Parathyroid adenoma (tissue), 2 donors: ENCODE data around the gene GLYR1.

Experiments
- H2AFZ ChIP-seq: fragments of 300-600 bp; sonication (generic); one replicate; pipeline ENCODE4 v1.7.0; 2017; ENCODE audit warnings: antibody characterized with exemption, mild to moderate bottlenecking
- H3K27ac ChIP-seq: fragments of 300-600 bp; sonication (generic); one replicate; pipeline ENCODE4 v1.7.0; 2017
- H3K27me3 ChIP-seq: fragments of 300-600 bp; sonication (generic); one replicate; pipeline ENCODE4 v1.7.0; 2017; ENCODE audit warnings: low read length; ENCODE audit not compliant: control insufficient read depth, insufficient read depth
- H3K36me3 ChIP-seq: fragments of 300-600 bp; sonication (generic); one replicate; pipeline ENCODE4 v1.7.0; 2017; ENCODE audit warnings: low read length; ENCODE audit not compliant: control insufficient read depth, insufficient read depth
- H3K4me1 ChIP-seq: fragments of 300-600 bp; sonication (generic); one replicate; pipeline ENCODE4 v1.7.0; 2017; ENCODE audit warnings: control low read depth
- H3K4me2 ChIP-seq: fragments of 300-600 bp; sonication (generic); one replicate; pipeline ENCODE4 v1.7.0; 2017; ENCODE audit warnings: low read length
- H3K4me3 ChIP-seq: fragments of 300-600 bp; sonication (generic); one replicate; pipeline ENCODE4 v1.7.0; 2017; ENCODE audit warnings: low read depth, low read length
- H3K79me2 ChIP-seq: fragments of 300-600 bp; sonication (generic); one replicate; pipeline ENCODE4 v1.7.0; 2017; ENCODE audit warnings: control low read depth
- H3K9ac ChIP-seq: fragments of 300-600 bp; sonication (generic); one replicate; pipeline ENCODE4 v1.7.0; 2017; ENCODE audit warnings: mild to moderate bottlenecking
- H3K9me3 ChIP-seq: fragments of 300-600 bp; sonication (generic); one replicate; pipeline ENCODE4 v1.7.0; 2017; ENCODE audit warnings: low read length; ENCODE audit not compliant: control insufficient read depth
- CTCF ChIP-seq: fragments of 300-600 bp; sonication (generic); IDR thresholded peaks from one replicate; pipeline ENCODE4 v1.7.0; 2017; ENCODE audit warnings: antibody characterized with exemption, mild to moderate bottlenecking
- donor health status: primary hyperparathyroidism.

GLYR1 gene

GRCh38 chr16:4783251-4783950, 63.7 kb downstream of the GLYR1 start:
- no peak overlapping the region for H3K9ac ChIP-seq
- no peaks in the 10 kb centered on the region for H3K36me3 ChIP-seq
- no peak overlapping the region for H3K27ac ChIP-seq
- H3K4me1 ChIP-seq = no peaks in the 10 kb centered on the region
- H3K4me3 ChIP-seq = no peak overlapping the region
- no peak overlapping the region for H2AFZ ChIP-seq
- TF ChIP-seq CTCF = no peak
- no peaks in the 10 kb centered on the region for H3K79me2 ChIP-seq
- H3K4me2 ChIP-seq = no peak overlapping the region
- no peaks in the 10 kb centered on the region for H3K27me3 ChIP-seq
- no peaks in the 10 kb centered on the region for H3K9me3 ChIP-seq

DNA sequence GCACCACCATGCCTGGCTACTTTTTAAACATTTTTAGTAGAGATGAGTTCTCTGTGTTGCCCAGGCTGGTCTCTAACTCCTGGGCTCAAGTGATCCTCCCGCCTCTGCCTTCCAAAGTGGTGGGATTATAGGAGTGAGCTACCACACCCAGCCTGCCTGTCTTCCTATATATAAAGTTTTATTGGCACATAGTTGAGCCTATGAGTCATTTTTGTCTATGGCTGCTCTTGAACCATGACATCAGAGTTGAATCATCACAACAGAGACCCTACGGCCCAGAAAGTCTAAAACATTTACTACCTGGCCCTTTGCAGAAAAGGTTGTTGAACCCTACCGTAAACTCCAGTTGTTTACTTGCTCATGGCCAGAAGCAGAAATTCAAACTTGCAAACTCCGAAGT, 66.9 kb downstream of the GLYR1 start:
- H3K4me1 ChIP-seq = no peaks in the 10 kb centered on the region

DNA sequence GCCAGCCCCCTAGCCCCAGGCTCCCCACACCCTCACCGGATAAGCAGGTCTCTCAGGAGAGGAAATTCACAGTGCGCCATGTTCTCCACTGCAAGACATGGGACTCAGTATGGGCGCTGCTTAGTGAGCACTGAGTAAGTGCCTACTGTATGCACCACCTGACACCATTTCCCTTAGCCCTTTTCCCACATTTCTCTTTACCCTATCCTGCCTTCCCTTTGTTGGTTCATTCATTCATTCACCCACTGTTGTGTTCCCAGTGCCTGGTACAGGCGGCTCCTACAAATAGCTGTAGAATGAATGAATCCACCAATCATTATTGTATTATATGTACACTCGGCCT, 69.1 kb downstream of the GLYR1 start:
- Histone ChIP-seq H3K27ac (no peak overlapping the region), H3K27me3 (no peaks in the 10 kb centered on the region), H3K4me2 (no peak overlapping the region), H3K9me3 (no peaks in the 10 kb centered on the region), H3K9ac (no peak overlapping the region), H3K36me3 (no peaks in the 10 kb centered on the region), H3K4me1 (no peaks in the 10 kb centered on the region), H2AFZ (no peak overlapping the region), H3K79me2 (no peaks in the 10 kb centered on the region), H3K4me3 (no peak overlapping the region)
- no peak for TF ChIP-seq CTCF

More for the DNA sequence above, 66.9 kb downstream of the GLYR1 start:
- Histone ChIP-seq H3K36me3 (no peaks in the 10 kb centered on the region), H3K4me3 (no peak overlapping the region), H3K79me2 (no peaks in the 10 kb centered on the region), H2AFZ (no peak overlapping the region), H3K9me3 (no peaks in the 10 kb centered on the region), H3K27ac (no peak overlapping the region), H3K9ac (no peak overlapping the region), H3K27me3 (no peaks in the 10 kb centered on the region), H3K4me2 (no peak overlapping the region)
- TF ChIP-seq CTCF = no peak

DNA sequence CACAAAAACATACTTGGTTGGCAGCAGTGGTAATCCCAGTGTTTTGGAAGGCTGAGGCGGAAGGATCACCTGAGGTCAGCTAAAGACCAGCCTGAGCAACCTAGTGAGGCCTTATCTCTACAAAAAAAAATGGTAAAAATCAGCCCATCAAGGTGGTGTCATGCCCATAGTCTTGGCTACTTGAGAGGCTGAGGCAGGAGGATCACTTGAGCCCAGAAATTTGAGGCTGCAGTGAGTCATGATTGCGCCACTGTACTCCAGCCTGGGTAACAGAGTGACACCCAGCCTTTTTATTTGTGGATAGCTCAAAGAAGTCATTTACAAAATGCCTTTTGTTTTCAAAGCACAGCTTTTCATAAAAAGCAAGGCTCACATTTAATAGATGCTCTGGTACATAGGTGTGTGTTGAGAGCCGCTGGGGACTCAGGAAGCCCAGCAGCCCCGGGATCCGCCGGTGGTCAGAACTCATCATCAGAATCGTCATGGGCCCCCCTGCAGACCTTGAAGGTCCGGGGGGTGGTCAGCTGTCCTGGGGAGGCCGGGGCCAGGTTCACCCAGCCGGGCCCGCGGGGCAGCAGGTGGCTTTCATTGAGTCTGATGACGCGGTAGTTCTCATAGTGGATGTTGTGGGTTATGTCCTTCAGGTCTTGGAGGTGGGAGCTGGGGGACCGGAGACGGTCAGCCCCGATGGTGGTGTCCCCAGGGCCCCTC, 69.6 kb downstream of the GLYR1 start:
- Histone ChIP-seq H3K9ac (no peak overlapping the region), H3K4me3 (no peak overlapping the region), H3K27ac (no peak overlapping the region), H3K36me3 (no peaks in the 10 kb centered on the region), H3K27me3 (no peaks in the 10 kb centered on the region), H2AFZ (no peak overlapping the region), H3K4me1 (no peaks in the 10 kb centered on the region), H3K9me3 (no peaks in the 10 kb centered on the region), H3K4me2 (no peak overlapping the region), H3K79me2 (no peaks in the 10 kb centered on the region)
- no peak for TF ChIP-seq CTCF
